Brain pericyte (primary cell): ENCODE measurements around the gene IL23R.
"Not testable (repeated sequence)": the region's sequence is repeated elsewhere in the genome, so short reads cannot be mapped to it uniquely, and the experiment has no call there.

Experiments
- DNase-seq: peaks from one replicate; pipeline ENCODE4 v3.0.0-alpha.2; 2012; ENCODE audit warnings: low read depth, low spot score

The IL23R gene

DNA sequence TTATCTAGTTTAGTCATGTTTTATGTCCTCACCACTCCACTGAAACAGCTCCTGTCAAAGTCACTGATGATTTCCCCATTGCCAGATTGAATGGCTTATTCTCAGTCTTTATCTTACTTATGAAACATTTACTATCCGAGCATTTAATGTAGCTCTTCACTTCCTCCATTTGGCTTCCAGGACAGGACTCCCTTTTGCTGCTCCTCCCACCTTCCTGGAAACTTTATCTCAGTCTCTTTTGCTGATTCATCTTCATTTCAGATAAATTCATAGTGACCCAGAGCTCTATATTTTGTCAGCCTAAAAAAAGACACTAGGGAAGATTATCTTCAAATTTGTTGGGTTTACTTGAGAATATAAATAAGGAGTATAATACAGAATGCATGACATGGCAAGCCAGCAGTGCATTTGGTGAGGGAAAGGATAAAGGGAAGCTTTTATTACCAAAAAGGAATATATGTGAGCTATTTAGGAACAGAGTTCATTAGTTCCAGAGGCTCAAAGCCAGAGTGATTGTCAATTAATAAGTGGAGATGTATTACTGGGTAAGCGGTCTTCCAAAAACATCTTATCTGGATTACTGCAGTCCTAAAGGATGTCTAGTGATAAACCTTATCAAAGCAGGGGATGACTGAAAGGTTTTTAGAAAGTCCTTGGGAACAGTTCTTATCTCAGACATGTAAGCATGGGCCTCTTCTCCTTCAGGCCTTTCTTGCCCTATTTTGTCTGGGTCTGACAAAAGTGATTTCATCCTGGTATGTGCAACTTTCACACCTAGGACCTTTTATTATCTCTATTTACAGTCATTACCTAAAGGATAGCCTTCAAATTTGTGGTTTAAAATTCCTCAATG is 25.6 kb downstream of the IL23R start:
- DNase-seq, result no peak

DNA sequence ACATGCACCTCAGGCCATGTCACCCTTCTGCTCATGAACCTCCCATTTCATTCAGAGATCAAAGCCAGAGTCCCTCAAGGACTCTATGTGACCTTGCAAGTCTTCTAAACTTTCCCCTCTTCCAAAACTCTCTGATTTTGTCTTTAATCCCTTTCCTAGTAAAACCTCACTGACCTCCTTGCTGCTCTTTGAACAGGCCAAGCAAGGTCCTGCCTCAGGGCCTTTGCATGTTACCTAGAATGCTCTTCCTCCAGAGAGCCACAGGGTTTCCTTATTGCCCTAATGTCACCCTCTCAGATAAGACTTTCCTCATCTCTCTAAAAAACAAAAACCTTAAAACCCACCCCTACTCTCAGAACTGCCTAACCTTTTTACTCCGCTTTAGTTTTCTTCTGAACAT is 26.6 kb downstream of the IL23R start:
- DNase-seq, result no peak

DNA sequence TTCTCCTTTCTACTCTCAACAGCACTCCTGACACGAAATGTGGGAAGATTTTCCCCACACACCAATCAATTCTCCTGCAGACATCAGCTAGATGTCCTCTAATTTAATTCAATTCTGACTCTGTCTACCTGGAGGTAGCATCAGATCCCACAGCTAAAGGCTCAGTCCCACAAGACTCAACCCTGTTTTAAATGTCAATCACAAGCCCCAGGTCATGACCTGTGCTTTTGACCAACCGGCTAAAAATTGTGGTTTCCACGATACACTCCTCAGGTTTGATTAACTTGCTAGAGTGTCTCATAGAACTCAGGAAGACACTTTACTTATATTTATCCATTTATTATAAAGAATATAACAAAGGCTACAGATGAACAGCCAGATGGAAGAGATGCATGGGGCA is 27.4 kb downstream of the IL23R start:
- DNase-seq, result no peak

DNA sequence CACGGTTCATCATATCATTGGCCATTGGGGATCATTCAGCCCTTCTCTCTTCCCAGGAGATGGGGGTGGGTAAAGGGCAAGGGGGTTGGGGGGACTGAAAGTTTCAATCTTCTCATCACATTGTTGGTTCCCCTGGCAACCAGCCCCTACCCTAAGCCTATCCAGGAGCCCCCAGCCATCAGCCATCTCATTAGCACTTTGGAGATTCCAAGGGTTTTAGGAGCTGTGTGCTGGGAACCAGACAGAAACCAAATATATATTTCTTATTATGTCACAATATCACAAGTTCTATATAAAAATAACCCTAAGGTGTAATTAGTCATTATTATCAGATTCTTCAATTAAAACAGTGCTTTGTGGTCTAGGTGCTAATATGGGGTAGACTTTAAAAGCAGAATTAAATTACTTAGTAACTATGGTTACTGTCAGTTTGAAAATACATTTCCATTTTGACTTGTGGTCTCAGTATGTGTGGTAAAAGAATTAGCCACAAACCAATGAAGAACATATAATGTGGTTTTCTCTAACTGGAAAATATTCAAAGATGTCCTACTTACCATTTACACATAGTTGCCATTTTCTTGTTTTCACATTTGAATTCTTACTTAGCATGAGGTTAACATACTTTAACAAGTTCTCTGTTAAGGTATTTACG is 28.1 kb downstream of the IL23R start:
- DNase-seq, result no peak

DNA sequence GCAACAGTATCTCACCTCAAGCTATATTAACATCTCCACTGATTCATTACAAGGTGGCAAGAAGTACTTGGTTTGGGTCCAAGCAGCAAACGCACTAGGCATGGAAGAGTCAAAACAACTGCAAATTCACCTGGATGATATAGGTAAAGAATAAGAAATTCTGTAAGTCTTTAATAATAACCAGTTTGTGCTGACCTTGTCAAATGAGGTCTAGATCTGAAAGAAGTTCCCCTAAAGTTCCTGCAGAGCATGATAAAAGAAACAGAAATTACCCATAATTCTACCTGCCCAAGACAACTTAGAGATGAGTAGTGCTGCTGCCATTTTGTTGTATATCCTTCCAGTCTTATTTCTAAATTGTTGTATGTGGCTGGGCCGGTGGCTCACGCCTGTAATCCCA is 34.5 kb downstream of the IL23R start:
- DNase-seq, result no peak

DNA sequence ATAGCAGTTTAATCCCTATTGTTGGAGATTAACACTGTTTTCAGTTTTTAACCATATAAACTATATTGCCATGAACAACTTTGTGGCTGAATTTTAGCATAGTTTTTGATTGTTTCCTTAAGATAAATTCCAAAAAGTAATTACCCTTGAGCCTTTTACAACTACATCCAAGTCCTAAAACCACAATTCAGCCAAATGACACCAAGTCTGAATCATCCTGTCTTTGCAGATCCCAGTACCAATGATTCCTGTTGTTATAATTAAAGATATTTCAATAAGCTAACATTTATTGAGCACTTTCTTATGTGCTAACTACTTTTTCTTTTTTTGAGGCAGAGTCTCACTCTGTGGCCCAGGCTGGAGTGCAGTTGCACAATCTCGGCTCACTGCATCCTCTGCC is 35.6 kb downstream of the IL23R start:
- DNase-seq, result no peak

DNA sequence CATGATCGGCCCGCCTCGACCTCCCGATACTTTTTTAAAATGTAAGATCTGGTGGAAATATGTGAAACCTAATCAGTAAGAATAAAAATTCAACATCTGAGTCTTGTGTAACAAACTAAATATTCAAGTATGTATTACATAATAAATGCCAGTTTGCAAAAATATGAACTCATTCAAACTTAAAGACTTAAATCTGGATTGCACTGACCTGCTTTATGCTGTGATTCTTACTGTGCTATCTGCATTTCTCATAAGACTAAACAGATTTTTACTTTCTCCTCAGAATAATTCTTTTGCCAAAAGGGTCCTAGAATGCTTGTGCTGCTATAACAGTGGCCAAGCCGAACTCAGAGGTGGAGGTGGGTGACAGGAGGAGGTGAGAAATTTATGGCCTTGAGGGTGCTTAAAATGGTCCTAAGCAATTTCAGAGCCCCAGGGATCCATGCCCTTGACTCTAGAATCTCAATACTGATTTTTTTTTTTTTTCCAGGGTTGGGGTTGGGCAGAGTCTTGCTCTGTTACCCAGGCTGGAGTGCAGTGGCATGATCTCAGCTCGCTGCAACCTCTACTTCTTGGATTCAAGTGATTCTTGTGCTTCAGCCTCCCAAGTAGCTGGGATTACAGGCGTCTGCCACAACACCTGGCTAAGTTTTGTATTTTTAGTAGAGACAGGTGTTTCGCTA is 38.2 kb downstream of the IL23R start:
- no peak for DNase-seq

DNA sequence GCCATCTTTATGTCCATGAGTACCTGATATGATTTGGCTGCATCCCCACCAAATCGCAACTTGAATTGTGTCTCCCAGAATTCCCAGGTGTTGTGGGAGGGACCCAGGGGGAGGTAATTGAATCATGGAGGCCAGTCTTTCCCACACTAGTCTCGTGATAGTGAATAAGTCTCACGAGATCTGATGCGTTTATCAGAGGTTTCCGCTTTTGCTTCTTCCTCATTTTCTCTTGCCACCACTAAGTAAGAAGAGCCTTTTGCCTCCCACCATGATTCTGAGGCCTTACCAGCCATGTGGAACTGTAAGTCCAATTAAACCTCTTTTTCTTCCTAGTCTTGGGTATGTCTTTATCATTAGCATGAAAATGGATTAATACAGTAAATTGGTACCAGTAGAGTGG is 41.1 kb downstream of the IL23R start:
- DNase-seq, result not testable (repeated sequence)

DNA sequence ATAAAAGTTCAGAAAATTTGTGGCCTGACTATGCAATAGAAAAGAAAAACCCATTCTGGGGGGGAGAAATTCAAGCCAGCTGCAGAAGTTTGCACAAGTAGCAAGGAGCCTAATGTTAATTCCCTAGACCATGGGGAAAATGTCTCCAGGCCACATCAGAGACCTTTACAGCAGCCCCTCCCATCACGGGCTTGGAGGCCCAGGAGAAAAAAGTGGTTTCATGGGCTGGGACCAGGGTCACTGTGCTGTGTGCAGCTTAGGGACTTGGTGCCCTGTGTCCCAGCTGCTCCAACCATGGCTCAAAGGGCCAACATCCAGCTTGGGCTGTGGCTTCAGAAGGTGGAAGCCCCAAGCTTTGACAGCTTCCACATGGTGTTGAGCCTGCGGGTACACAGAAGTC is 42.0 kb downstream of the IL23R start:
- DNase-seq, result no peak

DNA sequence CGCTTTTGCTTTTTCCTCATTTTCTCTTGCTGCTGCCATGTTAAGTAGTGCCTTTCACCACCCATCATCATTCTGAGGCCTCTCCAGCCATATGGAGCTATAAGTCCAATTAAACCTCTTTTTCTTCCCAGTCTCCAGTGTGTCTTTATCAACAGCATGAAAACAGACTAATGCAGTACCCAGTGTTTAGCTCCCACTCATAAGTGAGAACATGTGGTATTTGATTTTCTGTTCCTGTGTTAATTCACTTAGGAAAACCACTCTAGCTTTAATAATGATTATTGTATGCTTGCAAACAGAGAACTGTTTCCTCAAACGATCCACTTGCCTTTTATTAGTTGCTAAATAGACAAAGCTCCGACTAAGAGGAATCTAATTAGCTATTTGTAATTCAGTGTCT is 43.3 kb downstream of the IL23R start:
- no peak for DNase-seq

DNA sequence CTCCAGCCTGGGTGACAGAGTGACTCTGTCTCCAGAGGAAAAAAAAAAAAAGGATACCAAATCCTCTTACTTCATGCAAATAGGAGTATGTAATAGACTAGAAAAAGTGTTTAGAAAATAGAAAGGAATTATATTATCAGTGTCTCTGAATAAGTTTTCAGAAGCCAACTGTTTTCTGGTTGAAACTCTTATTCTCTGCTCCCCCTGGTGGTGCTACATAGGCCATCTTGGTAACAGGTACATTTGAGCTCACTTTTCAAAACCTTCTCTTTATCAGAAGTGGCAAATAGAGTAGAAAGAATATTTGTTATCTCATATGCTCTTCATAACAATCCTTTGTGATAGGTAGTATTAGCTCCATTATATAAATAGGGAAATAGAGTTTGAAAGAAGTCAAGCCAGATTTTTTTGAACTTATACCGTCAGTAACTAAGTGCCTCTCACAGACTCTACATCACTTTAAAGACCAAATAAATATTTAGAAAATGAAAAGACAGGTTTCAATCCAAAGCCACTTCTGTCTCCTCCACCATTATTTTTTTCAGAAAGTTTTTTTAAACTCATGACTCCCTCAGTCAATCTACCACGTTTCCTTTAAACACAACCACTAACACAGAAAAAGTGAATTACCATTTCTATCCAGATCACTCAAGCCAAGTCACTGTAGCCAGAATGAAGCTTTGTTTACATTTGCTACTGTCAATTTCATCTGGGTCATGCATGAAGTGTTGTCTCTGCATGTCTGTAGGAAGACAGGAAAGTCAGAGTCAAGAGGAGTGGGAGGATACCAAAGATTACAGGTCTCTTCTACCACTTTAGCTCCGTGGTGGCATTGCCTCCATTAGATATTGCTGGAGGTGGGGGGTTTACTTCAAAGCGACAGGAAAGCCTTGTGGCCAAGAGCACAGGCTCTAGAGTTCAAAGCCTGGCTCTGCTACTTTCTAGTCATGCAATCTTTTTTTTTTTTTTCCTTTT is 45.6 kb downstream of the IL23R start:
- DNase-seq, result no peak

DNA sequence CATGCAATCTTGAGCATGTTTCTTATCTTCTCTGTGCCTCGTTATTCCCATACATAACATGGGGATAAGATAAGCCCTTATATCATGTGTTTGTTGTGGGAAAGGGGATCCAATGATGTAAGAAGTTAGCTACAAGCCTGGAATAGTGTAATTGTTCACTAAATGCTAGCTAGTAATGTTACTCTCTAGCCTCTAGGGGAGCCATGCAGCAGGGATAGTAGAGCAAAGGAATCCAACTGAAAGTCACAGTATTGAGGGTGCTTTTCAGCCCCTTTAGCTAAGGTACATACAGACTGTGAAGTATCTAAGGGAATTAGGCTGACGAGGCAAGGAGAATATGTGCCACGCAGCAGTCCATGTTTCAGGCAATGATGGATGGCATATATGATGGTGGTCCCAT is 46.9 kb downstream of the IL23R start:
- no peak for DNase-seq

DNA sequence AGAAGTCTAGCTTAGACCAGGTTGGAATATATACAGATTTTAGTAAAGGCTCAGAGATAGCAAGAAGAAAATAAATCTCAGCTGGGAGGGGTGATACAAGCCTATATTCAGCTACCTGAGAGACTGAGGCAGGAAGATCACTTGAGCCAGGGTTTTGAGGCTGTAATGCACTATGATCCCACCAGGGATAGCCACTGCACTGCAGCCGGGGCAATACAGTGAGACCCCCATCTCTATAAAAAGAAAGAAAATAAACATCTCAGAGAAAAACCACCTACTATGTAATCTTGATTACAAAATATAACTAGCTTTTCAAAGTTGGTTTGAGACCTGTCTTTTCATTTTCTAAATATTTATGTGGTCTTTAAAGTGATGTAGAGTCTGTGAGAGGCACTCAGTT is 47.7 kb downstream of the IL23R start:
- DNase-seq, result no peak

DNA sequence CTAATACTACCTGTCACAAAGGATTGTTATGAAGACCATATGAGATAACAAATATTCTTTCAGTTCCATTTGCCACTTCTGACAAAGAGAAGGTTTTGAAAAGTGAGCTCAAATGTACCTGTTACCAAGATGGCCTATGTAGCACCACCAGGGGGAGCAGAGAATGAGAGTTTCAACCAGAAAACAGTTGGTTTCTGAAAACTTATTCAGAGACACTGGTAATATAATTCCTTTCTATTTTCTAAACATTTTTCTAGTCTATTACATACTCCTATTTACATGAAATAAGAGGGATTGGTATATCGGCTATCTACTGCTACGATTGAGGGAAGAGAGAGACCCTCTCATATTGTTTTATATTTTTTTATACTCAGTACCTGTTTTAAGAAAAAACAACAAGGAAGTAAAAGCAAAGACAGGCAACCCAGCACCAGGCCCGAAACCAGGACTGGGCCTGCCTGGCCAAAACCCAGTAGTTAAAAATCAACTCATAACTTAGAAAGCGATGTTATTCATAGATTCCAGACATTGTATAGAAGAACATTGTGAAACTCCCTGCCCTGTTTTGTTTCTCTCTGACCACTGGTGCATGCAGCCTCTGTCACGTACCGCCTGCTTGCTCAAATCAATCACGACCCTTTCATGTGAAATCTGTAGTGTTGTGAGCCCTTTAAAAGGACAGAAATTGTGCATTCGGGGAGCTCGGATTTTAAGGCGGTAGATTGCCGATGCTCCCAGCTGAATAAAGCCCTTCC is 48.3 kb downstream of the IL23R start:
- DNase-seq, result no peak

DNA sequence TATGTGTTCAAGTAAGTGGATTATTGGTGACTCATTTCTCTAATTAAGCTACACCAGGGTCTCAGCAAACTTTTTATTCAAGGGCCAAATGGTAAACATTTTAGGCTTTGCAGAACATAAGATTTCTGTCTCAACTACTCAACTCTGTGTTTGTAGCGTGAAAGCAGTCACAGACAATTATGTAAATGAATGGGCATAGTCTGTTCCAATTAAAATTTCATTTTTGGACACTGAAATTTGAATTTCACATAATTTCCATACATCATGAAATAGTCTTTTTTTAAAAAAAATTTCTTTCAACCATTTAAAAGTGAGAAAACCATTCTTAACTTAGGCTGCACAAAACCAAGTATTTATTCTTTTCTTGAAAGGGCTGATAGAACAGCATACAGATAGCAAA is 50.1 kb downstream of the IL23R start:
- no peak for DNase-seq

DNA sequence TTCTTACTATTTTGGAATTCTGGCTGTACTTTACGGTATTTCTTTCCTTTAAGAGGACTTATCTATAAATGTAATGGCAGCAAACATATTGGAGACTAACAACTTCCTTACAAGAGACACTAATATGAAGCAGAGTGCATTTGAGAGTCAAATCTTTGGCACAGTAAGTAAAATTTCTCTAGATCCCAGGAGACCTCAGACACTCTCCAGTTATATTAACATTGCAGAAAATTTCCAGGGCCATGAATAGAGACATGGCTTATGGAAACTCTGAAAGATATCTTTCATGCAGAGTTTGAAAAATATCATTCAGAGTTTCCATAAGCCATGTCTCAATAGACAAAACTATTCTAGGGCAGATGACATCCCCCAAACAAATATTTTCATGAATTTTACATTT is 51.2 kb downstream of the IL23R start:
- no peak for DNase-seq

DNA sequence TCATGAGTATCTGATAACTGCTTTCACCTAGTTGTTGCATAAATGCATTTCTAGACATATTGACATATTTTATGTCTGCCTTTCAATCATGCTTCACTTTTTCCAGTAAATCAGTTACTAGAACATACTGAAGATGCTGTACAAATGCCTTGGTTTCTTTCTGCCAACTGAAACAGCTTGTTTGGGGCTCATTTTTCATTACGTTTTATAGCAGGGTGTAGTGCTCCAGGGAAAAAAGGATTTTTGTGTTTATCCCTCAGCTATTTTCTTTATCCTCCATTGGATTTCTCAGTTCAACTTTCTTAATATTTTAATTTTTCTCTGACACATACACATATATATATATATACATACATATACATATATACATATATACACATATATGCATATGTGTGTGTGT is 51.7 kb downstream of the IL23R start:
- no peak for DNase-seq

DNA sequence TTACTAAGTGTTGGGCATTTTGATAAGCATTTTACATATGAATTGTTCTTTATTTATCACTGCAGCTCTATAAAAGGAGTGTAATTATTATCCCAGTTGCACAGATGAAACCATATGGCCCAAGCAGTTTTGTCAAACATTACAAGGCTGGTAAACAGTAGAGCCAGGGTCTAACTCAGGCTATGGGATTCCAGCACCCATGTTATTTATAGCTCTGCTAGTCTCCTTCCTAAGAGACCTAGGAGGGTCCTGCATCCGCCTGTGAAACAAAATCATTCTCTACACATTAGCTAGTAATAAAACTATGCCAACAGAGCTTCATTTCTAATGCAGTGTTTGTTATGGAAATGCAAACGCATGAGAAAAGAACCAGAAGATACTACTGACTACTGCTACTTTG is 58.6 kb downstream of the IL23R start:
- no peak for DNase-seq

DNA sequence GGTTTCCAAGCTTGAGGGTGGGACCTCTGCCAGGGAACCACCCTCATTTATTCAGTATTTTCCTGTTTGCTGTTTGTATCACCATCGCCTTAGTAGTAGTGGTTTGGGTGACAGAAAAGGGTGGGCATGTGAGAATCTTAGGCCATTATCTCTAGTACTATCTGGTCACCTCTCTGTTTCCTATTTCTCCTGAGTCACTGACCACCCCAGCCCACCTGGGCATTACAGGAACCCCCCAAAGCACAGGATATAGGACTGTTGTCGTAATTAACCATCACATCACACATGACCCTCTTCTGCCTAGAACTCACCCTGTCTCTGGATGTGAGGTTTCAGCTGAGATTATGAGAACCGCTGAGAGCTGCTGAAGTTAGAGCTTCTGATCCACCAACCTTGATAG is 60.4 kb downstream of the IL23R start:
- DNase-seq, result no peak

DNA sequence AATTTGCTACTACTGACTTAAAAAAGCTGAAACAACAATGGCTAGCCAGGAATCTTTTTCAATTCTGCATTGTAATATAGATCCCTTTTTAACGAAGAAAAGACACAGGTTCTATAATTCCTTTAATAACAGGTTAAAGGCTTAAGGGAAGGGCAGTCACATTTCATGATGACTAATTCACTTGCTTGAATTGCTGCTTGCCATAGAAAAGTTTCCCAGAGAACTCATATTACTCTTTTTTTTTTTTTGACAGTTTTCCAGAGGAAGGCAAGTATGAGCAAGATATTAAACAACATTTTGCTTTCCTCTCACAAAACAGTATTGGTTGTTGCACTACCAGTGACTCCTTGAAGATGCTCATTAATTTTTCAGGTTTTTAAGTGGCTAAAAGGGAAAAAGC is 60.9 kb downstream of the IL23R start:
- DNase-seq, result no peak

DNA sequence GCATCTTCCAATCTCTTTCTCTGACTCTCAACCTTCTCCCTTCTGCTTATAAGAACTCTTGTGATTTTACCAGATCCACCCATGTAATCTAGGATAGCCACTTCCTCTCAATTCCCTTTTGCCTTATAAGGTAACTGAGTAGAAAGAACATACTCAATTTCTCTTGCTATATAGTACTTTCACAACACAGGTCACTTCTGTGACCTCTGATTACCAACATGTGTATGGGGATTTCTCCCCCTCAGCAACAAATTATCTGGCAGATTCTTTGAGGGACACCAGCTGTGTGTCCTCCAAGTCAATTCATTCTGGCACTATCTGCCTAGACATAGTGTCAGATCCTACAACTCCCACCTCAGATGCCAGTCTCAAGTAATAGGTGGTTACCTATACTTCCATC is 62.5 kb downstream of the IL23R start:
- DNase-seq, result no peak
